K562 (cell line): Measurements from ENCODE around the gene ELOVL1. TPM values are rescaled to one million over a fixed set of nuclear protein-coding genes. Genes with fewer than 3 reads are reported as not detected.
A peak's percentile ranks its signal among the peaks of the same experiment; 100 is the strongest.

Experiments
- ARID2 ChIP-seq: fragments of 450-650 bp; IDR thresholded peaks from 2 replicates; pipeline ENCODE4 v1.6.1; 2017; ENCODE audit warnings: antibody characterized with exemption, mild to moderate bottlenecking
- ATF1 ChIP-seq, 2 experiments: fragments of 450-650 bp in 1 of 2; IDR thresholded peaks; 2 replicates each; pipeline ENCODE4 v1.6.1; 2016; ENCODE audit warnings: missing compliant biosample characterization in 1 of 2, missing genetic modification characterization in 1 of 2
- CBX8 ChIP-seq: fragments of 200-600 bp; sonication (generic); IDR thresholded peaks from 2 replicates; pipeline ENCODE4 v1.6.1; 2012; ENCODE audit warnings: borderline replicate concordance, mixed run types, low read depth, mild to moderate bottlenecking, moderate library complexity, mixed read lengths, low read length, control low read depth, inconsistent platforms; ENCODE audit not compliant: poor library complexity, severe bottlenecking; ENCODE audit errors: extremely low read depth
- E2F8 ChIP-seq: fragments of 450-650 bp; IDR thresholded peaks from 2 replicates; pipeline ENCODE4 v1.7.1; 2018; ENCODE audit warnings: mild to moderate bottlenecking, low read depth; ENCODE audit not compliant: partially characterized antibody
- EZH2 ChIP-seq: IDR thresholded peaks from 2 replicates; pipeline ENCODE4 v1.6.1; 2012; ENCODE audit warnings: low read depth, mild to moderate bottlenecking, inconsistent platforms, low read length, borderline replicate concordance
- HMGN3 ChIP-seq: IDR thresholded peaks from 2 replicates; pipeline ENCODE4 v1.6.1; 2011; ENCODE audit warnings: borderline replicate concordance, low read depth, mild to moderate bottlenecking, mixed read lengths, low read length; ENCODE audit not compliant: insufficient read length; ENCODE audit errors: extremely low read depth
- HNRNPL ChIP-seq: fragments of 200-400 bp; formaldehyde crosslinking; IDR thresholded peaks from 2 replicates; pipeline ENCODE4 v1.6.1; 2017; ENCODE audit warnings: low read depth, mild to moderate bottlenecking, low read length
- KAT2B ChIP-seq: IDR thresholded peaks from one replicate; pipeline ENCODE4 v1.6.1; 2012; ENCODE audit warnings: low read depth, mild to moderate bottlenecking, control low read depth, inconsistent platforms, low read length, moderate library complexity
- MECOM ChIP-seq: fragments of 250-450 bp; sonication (Bioruptor Pico); IDR thresholded peaks from 2 replicates; pipeline ENCODE4 v1.8.0; 2022; ENCODE audit warnings: inconsistent platforms
- NRF1 ChIP-seq, 2 experiments: fragments of 450-650 bp; IDR thresholded peaks in 1 of 2; conservative IDR thresholded peaks in 1 of 2; 2 replicates each; pipeline ENCODE4 v1.6.1; 2014; ENCODE audit warnings: mild to moderate bottlenecking in 2 of 2
- SMC3 ChIP-seq: conservative IDR thresholded peaks from 2 replicates; pipeline ENCODE4 v1.6.1; 2011; ENCODE audit warnings: low read depth, low read length, improper control_type of control experiment; ENCODE audit not compliant: insufficient read depth
- YBX1 ChIP-seq: fragments of 450-650 bp; IDR thresholded peaks from 2 replicates; pipeline ENCODE4 v1.7.1; 2016; ENCODE audit warnings: mild to moderate bottlenecking
- ZBTB49 ChIP-seq: sonication (generic); formaldehyde crosslinking; IDR thresholded peaks from 2 replicates; pipeline ENCODE4 v1.8.0; 2022; ENCODE audit warnings: missing genetic modification reagents, mild to moderate bottlenecking, borderline replicate concordance
- ZFP36 ChIP-seq: fragments of 150-350 bp; IDR thresholded peaks from 2 replicates; pipeline ENCODE4 v1.6.1; 2018; ENCODE audit warnings: low read length, low read depth; ENCODE audit not compliant: partially characterized antibody
- ZNF133 ChIP-seq: fragments of 250-450 bp; sonication (Bioruptor Pico); IDR thresholded peaks from 2 replicates; pipeline ENCODE4 v1.4.0; 2020; ENCODE audit warnings: mild to moderate bottlenecking
- ZNF232 ChIP-seq: sonication (generic); formaldehyde crosslinking; IDR thresholded peaks from 2 replicates; pipeline ENCODE4 v1.8.0; 2022; ENCODE audit warnings: mild to moderate bottlenecking, missing genetic modification reagents
- ZNF589 ChIP-seq: fragments of 200-800 bp; sonication (Bioruptor generic); IDR thresholded peaks from 2 replicates; pipeline ENCODE4 v1.6.1; 2016; ENCODE audit warnings: low read depth, missing genetic modification characterization, missing compliant biosample characterization
- ZNF696 ChIP-seq: fragments of 250-450 bp; sonication (Bioruptor Pico); conservative IDR thresholded peaks from 2 replicates; pipeline ENCODE4 v1.4.0; 2020; ENCODE audit warnings: mild to moderate bottlenecking, moderate library complexity
- ZZZ3 ChIP-seq: fragments of 450-650 bp; IDR thresholded peaks from 2 replicates; pipeline ENCODE4 v1.6.1; 2016; ENCODE audit warnings: antibody characterized with exemption, mild to moderate bottlenecking, moderate library complexity
- polyA plus RNA-seq, 8 experiments: library from polyadenylated mRNA; depleted of rRNA in 4 of 8; stranded (reverse) in 5 of 8; unstranded in 3 of 8; fragments of >200 nt; fragmentation: Nextera tagmentation in 2 of 8; fragmentation: Illumina TruSeq in 1 of 8; extraction: Ambion mirVana in 2 of 8; extraction: Trizol in 1 of 8; gene quantifications; 2 replicates each; pipeline versions ENCODE4 v1.2.1 to v1.2.3, GENCODE V29; 2011 to 2014; ENCODE audit warnings: inconsistent platforms in 1 of 8, missing spikeins in 1 of 8
- total RNA-seq, 7 experiments: library from RNA; depleted of rRNA in 6 of 7; stranded (reverse); fragments of >200 nt in 6 of 7; fragmentation: Illumina TruSeq in 2 of 7; extraction: Trizol in 2 of 7; gene quantifications; 2 replicates each; pipeline versions ENCODE4 v1.2.1 to v1.2.3, GENCODE V29; 2011 to 2021; ENCODE audit warnings: low replicate concordance in 1 of 7
- TF ChIP-seq, protein P1 (sequence below): sonication (generic); formaldehyde crosslinking; IDR thresholded peaks from 2 replicates; pipeline ENCODE4 v1.8.1; 2022; ENCODE audit warnings: missing genetic modification reagents
- TF ChIP-seq, protein P2 (sequence below): sonication (generic); formaldehyde crosslinking; IDR thresholded peaks from 2 replicates; pipeline ENCODE4 v1.5.0; 2020; ENCODE audit warnings: missing genetic modification reagents

Gene ELOVL1
- total and polyA plus RNA-seq, 9 of the 15 experiments (the other 6 are each of a cell fraction or from before 2014, with no cell fraction given), result 51.0 to 157 (median 70.3) TPM

DNA sequence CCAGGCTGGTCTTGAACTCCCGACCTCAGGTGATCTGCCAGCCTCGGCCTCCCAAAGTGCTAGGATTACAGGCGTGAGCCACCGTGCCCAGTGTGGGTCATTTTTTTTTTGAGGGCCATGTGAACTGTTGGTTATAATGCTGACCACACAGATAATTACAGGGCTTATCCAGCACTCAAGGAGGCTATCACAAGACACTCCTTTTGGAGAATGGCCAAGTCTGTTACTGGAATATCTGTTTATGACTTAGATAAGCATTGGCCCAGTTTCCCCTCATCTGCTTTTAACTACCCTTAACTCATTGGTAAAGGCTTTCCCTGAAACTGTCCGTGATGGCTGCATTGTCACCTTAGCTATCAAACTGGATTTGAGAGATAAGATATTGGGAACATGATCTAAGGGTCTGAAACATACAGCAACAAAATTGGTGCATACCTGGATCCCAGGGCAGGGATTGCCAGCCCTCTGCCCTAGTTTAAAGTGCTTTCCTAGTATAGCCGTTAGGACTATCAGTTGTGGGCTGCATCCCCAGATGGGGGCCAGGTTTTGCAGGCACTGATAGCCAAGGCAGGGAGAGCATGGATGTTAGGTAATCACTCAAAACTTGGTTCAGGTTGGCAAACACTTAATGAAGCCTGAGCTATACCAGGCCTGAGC, 37.5 kb upstream of the ELOVL1 start (continued):
- TF ChIP-seq CBX8 (no peak), ATF1 (CRISPR knock-in tag; IDR thresholded peaks at IDR 0.05) (no peak), ATF1 (tag; IDR thresholded peaks at IDR 0.05) (peak; percentile 57; the same call in 1 of the 2 replicates), ZZZ3 (no peak), KAT2B (no peak), ZFP36 (no peak), ARID2 (no peak), ZBTB49 (no peak), EZH2 (no peak), MECOM (peak; percentile 89), NRF1 (conservative IDR thresholded peaks at IDR 0.05 in 1 of 2, IDR thresholded peaks at IDR 0.05 in 1 of 2) (no peak; a peak in 1 of 4 replicates), ZNF232 (CRISPR knock-in tag) (no peak), HNRNPL (no peak), SMC3 (no peak), ZNF696 (CRISPR knock-in tag) (no peak), HMGN3 (peak; percentile 97), ZNF133 (CRISPR knock-in tag) (no peak), E2F8 (peak; percentile 43), ZNF589 (CRISPR knock-in tag) (no peak; the same call in 1 of the 2 replicates), YBX1 (no peak)
- TF ChIP-seq, protein P1, sequence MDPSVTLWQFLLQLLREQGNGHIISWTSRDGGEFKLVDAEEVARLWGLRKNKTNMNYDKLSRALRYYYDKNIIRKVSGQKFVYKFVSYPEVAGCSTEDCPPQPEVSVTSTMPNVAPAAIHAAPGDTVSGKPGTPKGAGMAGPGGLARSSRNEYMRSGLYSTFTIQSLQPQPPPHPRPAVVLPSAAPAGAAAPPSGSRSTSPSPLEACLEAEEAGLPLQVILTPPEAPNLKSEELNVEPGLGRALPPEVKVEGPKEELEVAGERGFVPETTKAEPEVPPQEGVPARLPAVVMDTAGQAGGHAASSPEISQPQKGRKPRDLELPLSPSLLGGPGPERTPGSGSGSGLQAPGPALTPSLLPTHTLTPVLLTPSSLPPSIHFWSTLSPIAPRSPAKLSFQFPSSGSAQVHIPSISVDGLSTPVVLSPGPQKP (CRISPR knock-in tag), result no peak
- TF ChIP-seq, protein P2, sequence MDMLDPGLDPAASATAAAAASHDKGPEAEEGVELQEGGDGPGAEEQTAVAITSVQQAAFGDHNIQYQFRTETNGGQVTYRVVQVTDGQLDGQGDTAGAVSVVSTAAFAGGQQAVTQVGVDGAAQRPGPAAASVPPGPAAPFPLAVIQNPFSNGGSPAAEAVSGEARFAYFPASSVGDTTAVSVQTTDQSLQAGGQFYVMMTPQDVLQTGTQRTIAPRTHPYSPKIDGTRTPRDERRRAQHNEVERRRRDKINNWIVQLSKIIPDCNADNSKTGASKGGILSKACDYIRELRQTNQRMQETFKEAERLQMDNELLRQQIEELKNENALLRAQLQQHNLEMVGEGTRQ (CRISPR knock-in tag), result no peak
